H1 (cell line): ENCODE data around the gene PCDHB6. TPM values are rescaled to one million over a fixed set of nuclear protein-coding genes. Genes with fewer than 3 reads are reported as not detected.

ENCODE experiments used
- CTCF ChIA-PET: fragments of 300-600 bp; sonication (Branson Sonifier 250); formaldehyde crosslinking; loops from one replicate; lab custom pipeline; 2021; ENCODE audit not compliant: partially characterized antibody; lab: Charles Lee
- POLR2A ChIA-PET: fragments of 300-600 bp; sonication (Branson Sonifier 250); formaldehyde crosslinking; loops from one replicate; lab custom pipeline; 2021; ENCODE audit warnings: inconsistent platforms; ENCODE audit not compliant: partially characterized antibody; lab: Charles Lee
- DNase-seq, 2 experiments: peaks; one replicate each; pipeline versions ENCODE4 v3.0.0 to v3.0.0-alpha.2; 2010 to 2022; ENCODE audit warnings: low spot score in 2 of 2, low read depth in 1 of 2, mixed read lengths in 1 of 2
- FAIRE-seq: peaks from 2 replicates; lab custom pipeline; 2011; peaks lifted over from hg19 to GRCh38; lab: Jason Lieb, UNC
- H2AFZ ChIP-seq: 2 replicates; pipeline ENCODE4 v1.8.1; 2012; ENCODE audit warnings: low read length, inconsistent platforms
- H2AK5ac ChIP-seq: 2 replicates; pipeline ENCODE4 v1.6.1; 2013; ENCODE audit warnings: low read depth, low read length
- H2BK120ac ChIP-seq: replicated peaks from 2 replicates; pipeline ENCODE3; 2013; ENCODE audit warnings: low read depth, low read length, inconsistent platforms
- H2BK12ac ChIP-seq: 2 replicates; pipeline ENCODE4 v1.6.1; 2013; ENCODE audit warnings: low read depth, low read length
- H2BK15ac ChIP-seq: 2 replicates; pipeline ENCODE4 v1.6.1; 2013; ENCODE audit warnings: low read length
- H2BK20ac ChIP-seq: 2 replicates; pipeline ENCODE4 v1.6.1; 2013; ENCODE audit warnings: low read length
- H2BK5ac ChIP-seq: 2 replicates; pipeline ENCODE4 v1.6.1; 2013; ENCODE audit warnings: low read depth, low read length
- H3K14ac ChIP-seq: 2 replicates; pipeline ENCODE4 v1.6.1; 2013; ENCODE audit warnings: inconsistent platforms; ENCODE audit not compliant: insufficient read length
- H3K18ac ChIP-seq: 2 replicates; pipeline ENCODE4 v1.6.1; 2013; ENCODE audit warnings: low read length; ENCODE audit errors: extremely low read depth
- H3K23ac ChIP-seq: 2 replicates; pipeline ENCODE4 v1.6.1; 2013; ENCODE audit warnings: inconsistent platforms; ENCODE audit not compliant: insufficient read length
- H3K23me2 ChIP-seq: 2 replicates; pipeline ENCODE4 v1.6.1; 2013; ENCODE audit warnings: low read depth, low read length
- H3K27ac ChIP-seq: 2 replicates; pipeline ENCODE4 v1.6.1; 2011; ENCODE audit warnings: low read depth, low read length, inconsistent platforms
- H3K27me3 ChIP-seq, 4 experiments: replicated peaks in 1 of 4; 1 replicate in 1 of 4; 2 replicates in 3 of 4; pipeline versions ENCODE4 v1.6.1 to v1.8.1; 2011 to 2013; ENCODE audit warnings: low read length in 3 of 4, mild to moderate bottlenecking in 3 of 4, inconsistent platforms in 2 of 4, mixed read lengths in 2 of 4, moderate library complexity in 1 of 4; ENCODE audit not compliant: control insufficient read depth in 3 of 4, insufficient read depth in 3 of 4; ENCODE audit errors: extremely low read depth in 1 of 4
- H3K36me3 ChIP-seq, 4 experiments: 2 replicates each; pipeline versions ENCODE4 v1.6.1 to v1.8.1; 2011 to 2013; ENCODE audit warnings: mild to moderate bottlenecking in 4 of 4, low read length in 3 of 4, moderate library complexity in 2 of 4, control low read depth in 1 of 4, inconsistent platforms in 1 of 4; ENCODE audit not compliant: insufficient read depth in 4 of 4, control insufficient read depth in 2 of 4
- H3K4ac ChIP-seq: replicated peaks from 2 replicates; pipeline ENCODE3; 2013; ENCODE audit warnings: low read length, low read depth, mixed read lengths, inconsistent platforms; ENCODE audit not compliant: insufficient read length
- H3K4me1 ChIP-seq, 4 experiments: replicated peaks in 1 of 4; 1 replicate in 1 of 4; 2 replicates in 3 of 4; pipeline versions ENCODE4 v1.6.1 to v1.8.1; 2011 to 2013; ENCODE audit warnings: low read length in 3 of 4, inconsistent platforms in 2 of 4, mixed read lengths in 1 of 4; ENCODE audit not compliant: insufficient read depth in 4 of 4, control insufficient read depth in 3 of 4
- H3K4me2 ChIP-seq, 2 experiments: 2 replicates each; pipeline versions ENCODE4 v1.6.1 to v1.8.1; 2011 to 2013; ENCODE audit warnings: low read depth in 2 of 2, low read length in 2 of 2, control low read depth in 1 of 2, inconsistent platforms in 1 of 2, mild to moderate bottlenecking in 1 of 2; ENCODE audit not compliant: insufficient read depth in 1 of 2
- H3K4me3 ChIP-seq, 4 experiments: fragments of 200-600, 300-600 bp in 1 of 4; sonication (generic), shearing (Covaris generic), sonication (Bioruptor Twin) in 1 of 4; 2 replicates each; pipeline versions ENCODE4 v1.5.1 to v1.8.1; 2011 to 2016; ENCODE audit warnings: low read length in 4 of 4, low read depth in 3 of 4, control low read depth in 2 of 4, inconsistent platforms in 2 of 4, mild to moderate bottlenecking in 2 of 4, mixed read lengths in 1 of 4, moderate library complexity in 1 of 4; ENCODE audit not compliant: insufficient read depth in 2 of 4; ENCODE audit errors: extremely low read depth in 1 of 4
- H3K56ac ChIP-seq: replicated peaks from 2 replicates; pipeline ENCODE3; 2013; ENCODE audit warnings: low read depth, mild to moderate bottlenecking, mixed read lengths, low read length, inconsistent platforms; ENCODE audit not compliant: insufficient read length
- H3K79me1 ChIP-seq: 2 replicates; pipeline ENCODE4 v1.6.1; 2013; ENCODE audit warnings: low read depth, low read length, control low read depth
- H3K79me2 ChIP-seq, 2 experiments: 2 replicates each; pipeline versions ENCODE4 v1.6.1 to v1.8.1; 2012 to 2013; ENCODE audit warnings: low read length in 2 of 2, mild to moderate bottlenecking in 2 of 2, inconsistent platforms in 1 of 2; ENCODE audit not compliant: insufficient read depth in 2 of 2, control insufficient read depth in 1 of 2
- H3K9ac ChIP-seq, 4 experiments: replicated peaks in 1 of 4; 1 replicate in 1 of 4; 2 replicates in 3 of 4; pipeline versions ENCODE4 v1.6.1 to v1.8.1; 2011 to 2013; ENCODE audit warnings: low read depth in 3 of 4, low read length in 3 of 4, control low read depth in 2 of 4, mild to moderate bottlenecking in 2 of 4, moderate library complexity in 2 of 4, inconsistent platforms in 1 of 4; ENCODE audit errors: extremely low read depth in 1 of 4
- H3K9me3 ChIP-seq, 2 experiments: 2 replicates each; pipeline versions ENCODE4 v1.6.1 to v1.8.1; 2012 to 2013; ENCODE audit warnings: mild to moderate bottlenecking in 2 of 2, moderate library complexity in 2 of 2, control low read depth in 1 of 2, inconsistent platforms in 1 of 2, low read depth in 1 of 2, low read length in 1 of 2, mixed read lengths in 1 of 2; ENCODE audit not compliant: insufficient read depth in 2 of 2
- H4K20me1 ChIP-seq, 2 experiments: replicated peaks in 1 of 2; 2 replicates each; pipeline versions ENCODE3 to v1.8.1; 2011 to 2013; ENCODE audit warnings: inconsistent platforms in 2 of 2, low read length in 2 of 2, mild to moderate bottlenecking in 1 of 2; ENCODE audit not compliant: insufficient read depth in 2 of 2, control insufficient read depth in 1 of 2
- H4K5ac ChIP-seq: 2 replicates; pipeline ENCODE4 v1.6.1; 2013; ENCODE audit warnings: low read length, low read depth, mixed read lengths, inconsistent platforms; ENCODE audit not compliant: insufficient read length
- H4K8ac ChIP-seq: 2 replicates; pipeline ENCODE4 v1.8.0; 2013; ENCODE audit warnings: mild to moderate bottlenecking, moderate library complexity, low read length, inconsistent platforms; ENCODE audit not compliant: insufficient read depth; ENCODE audit errors: extremely low read depth
- H4K91ac ChIP-seq: replicated peaks from 2 replicates; pipeline ENCODE3; 2013; ENCODE audit warnings: low read length, mixed read lengths, inconsistent platforms; ENCODE audit not compliant: insufficient read length
- ASH2L ChIP-seq: fragments of 200-600, 300-600 bp; sonication (generic); IDR thresholded peaks from one replicate; pipeline ENCODE4 v1.7.1; 2017; ENCODE audit warnings: low read length
- CHD2 ChIP-seq: IDR thresholded peaks from 2 replicates; pipeline ENCODE4 v1.6.1; 2012; ENCODE audit warnings: low read length, improper control_type of control experiment
- EP300 ChIP-seq, 2 experiments: IDR thresholded peaks; 1 replicate in 1 of 2; 2 replicates in 1 of 2; pipeline ENCODE4 v1.6.1; 2011 to 2012; ENCODE audit warnings: low read depth in 2 of 2, low read length in 2 of 2, mild to moderate bottlenecking in 2 of 2, borderline replicate concordance in 1 of 2, inconsistent platforms in 1 of 2, moderate library complexity in 1 of 2
- JUN ChIP-seq: IDR thresholded peaks from 2 replicates; pipeline ENCODE4 v1.6.1; 2011; ENCODE audit warnings: low read depth, mild to moderate bottlenecking, improper control_type of control experiment, low read length
- KDM5A ChIP-seq: fragments of 200-600 bp; IDR thresholded peaks from 2 replicates; pipeline ENCODE4 v1.7.1; 2012; ENCODE audit warnings: mild to moderate bottlenecking, low read length, inconsistent platforms, mixed read lengths
- SIN3A ChIP-seq, 2 experiments: IDR thresholded peaks in 1 of 2; conservative IDR thresholded peaks in 1 of 2; 2 replicates each; pipeline ENCODE4 v1.6.1; 2011 to 2012; ENCODE audit warnings: low read length in 2 of 2, improper control_type of control experiment in 1 of 2, low read depth in 1 of 2, mild to moderate bottlenecking in 1 of 2
- SIRT6 ChIP-seq: IDR thresholded peaks from one replicate; pipeline ENCODE4 v1.7.1; 2012; ENCODE audit warnings: low read length, inconsistent platforms
- SP1 ChIP-seq: IDR thresholded peaks from 2 replicates; pipeline ENCODE4 v1.6.1; 2011; ENCODE audit warnings: low read depth, low read length
- SP2 ChIP-seq: IDR thresholded peaks from 2 replicates; pipeline ENCODE4 v1.6.1; 2012; ENCODE audit warnings: mild to moderate bottlenecking, low read length, inconsistent platforms
- TEAD4 ChIP-seq: IDR thresholded peaks from 2 replicates; pipeline ENCODE4 v1.6.1; 2012; ENCODE audit warnings: low read depth, low read length, inconsistent platforms, mixed read lengths
- WGBS, 2 experiments: shearing (Covaris generic) in 1 of 2; methylation state at CpG; one replicate each; pipeline versions ENCODE4 v1.1.6 to v1.1.7; 2013 to 2015; ENCODE audit warnings: low lambda C conversion rate in 2 of 2, mixed read lengths in 2 of 2, inconsistent platforms in 1 of 2, low coverage in 1 of 2, missing lambda C conversion rate in 1 of 2; ENCODE audit not compliant: insufficient replicate concordance in 2 of 2, insufficient coverage in 1 of 2, insufficient read length in 1 of 2; ENCODE audit errors: extremely low coverage in 1 of 2, missing lambda C conversion rate in 1 of 2; 5-methylcytosine and 5-hydroxymethylcytosine counted together
- polyA plus RNA-seq, 7 experiments: library from polyadenylated mRNA; depleted of rRNA in 3 of 7; stranded (reverse) in 5 of 7; unstranded in 2 of 7; fragments of >200 nt in 5 of 7; fragments of 200-250 nt in 2 of 7; gene quantifications; 1 replicate in 5 of 7; 2 replicates in 1 of 7; 4 replicates in 1 of 7; pipeline versions ENCODE4 v1.2.1 to v1.2.3, GENCODE V29; 2011 to 2013; ENCODE audit warnings: missing spikeins in 2 of 7, mixed read lengths in 2 of 7
- total RNA-seq: library from RNA; stranded (reverse); fragmentation: NEBNext Ultra II Directional; extraction: Animal tissue kit (Norgen Biotek cat#: 25700); gene quantifications from 2 replicates; pipeline ENCODE4 v1.2.1, GENCODE V29; 2021
- TF ChIP-seq, protein P1 (sequence below), 3 experiments: IDR thresholded peaks; 1 replicate in 2 of 3; 2 replicates in 1 of 3; pipeline versions ENCODE4 v1.5.1 to v1.6.1; 2011; ENCODE audit warnings: low read length in 3 of 3, mild to moderate bottlenecking in 3 of 3, inconsistent platforms in 2 of 3, low read depth in 1 of 3, moderate library complexity in 1 of 3; ENCODE audit not compliant: insufficient read depth in 1 of 3; ENCODE audit errors: control extremely low read depth in 1 of 3

PCDHB6 gene
- total and polyA plus RNA-seq, 2 of the 8 experiments (the other 6 are each of a cell fraction or from before 2014, with no cell fraction given), result 0.28 to 0.29 TPM

DNA sequence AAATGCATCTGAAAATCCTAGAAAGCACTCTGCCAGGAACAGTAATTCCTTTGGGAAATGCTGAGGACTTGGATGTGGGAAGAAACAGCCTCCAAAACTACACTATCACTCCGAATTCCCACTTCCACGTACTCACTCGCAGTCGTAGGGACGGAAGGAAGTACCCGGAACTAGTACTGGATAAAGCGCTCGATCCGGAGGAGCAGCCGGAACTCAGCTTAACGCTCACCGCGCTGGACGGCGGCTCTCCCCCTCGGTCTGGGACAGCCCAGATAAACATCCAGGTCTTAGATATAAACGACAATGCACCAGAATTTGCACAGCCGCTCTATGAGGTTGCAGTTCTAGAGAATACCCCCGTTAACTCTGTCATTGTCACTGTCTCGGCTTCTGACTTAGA is 48.8 kb upstream of the PCDHB6 start:
- TF ChIP-seq ASH2L (no peak), KDM5A (no peak), SP1 (no peak), SIRT6 (no peak), TEAD4 (no peak), JUN (no peak), SP2 (no peak), CHD2 (no peak), SIN3A (conservative IDR thresholded peaks at IDR 0.05 in 1 of 2, IDR thresholded peaks at IDR 0.05 in 1 of 2; ENCODE audit: low read depth in 1 of 2, low read length in 2 of 2) (no peak), EP300 (IDR thresholded peaks at IDR 0.05; ENCODE audit: borderline replicate concordance in 1 of 2, low read depth in 2 of 2, low read length in 2 of 2) (no peak)
- TF ChIP-seq, protein P1, sequence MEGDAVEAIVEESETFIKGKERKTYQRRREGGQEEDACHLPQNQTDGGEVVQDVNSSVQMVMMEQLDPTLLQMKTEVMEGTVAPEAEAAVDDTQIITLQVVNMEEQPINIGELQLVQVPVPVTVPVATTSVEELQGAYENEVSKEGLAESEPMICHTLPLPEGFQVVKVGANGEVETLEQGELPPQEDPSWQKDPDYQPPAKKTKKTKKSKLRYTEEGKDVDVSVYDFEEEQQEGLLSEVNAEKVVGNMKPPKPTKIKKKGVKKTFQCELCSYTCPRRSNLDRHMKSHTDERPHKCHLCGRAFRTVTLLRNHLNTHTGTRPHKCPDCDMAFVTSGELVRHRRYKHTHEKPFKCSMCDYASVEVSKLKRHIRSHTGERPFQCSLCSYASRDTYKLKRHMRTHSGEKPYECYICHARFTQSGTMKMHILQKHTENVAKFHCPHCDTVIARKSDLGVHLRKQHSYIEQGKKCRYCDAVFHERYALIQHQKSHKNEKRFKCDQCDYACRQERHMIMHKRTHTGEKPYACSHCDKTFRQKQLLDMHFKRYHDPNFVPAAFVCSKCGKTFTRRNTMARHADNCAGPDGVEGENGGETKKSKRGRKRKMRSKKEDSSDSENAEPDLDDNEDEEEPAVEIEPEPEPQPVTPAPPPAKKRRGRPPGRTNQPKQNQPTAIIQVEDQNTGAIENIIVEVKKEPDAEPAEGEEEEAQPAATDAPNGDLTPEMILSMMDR (IDR thresholded peaks at IDR 0.05; ENCODE audit: control extremely low read depth in 1 of 3, insufficient read depth in 1 of 3, low read depth in 1 of 3, low read length in 3 of 3), result no peak
- Histone ChIP-seq H3K14ac (no peak overlapping the region), H3K18ac (no peak overlapping the region), H3K23me2 (no peaks in the 10 kb centered on the region), H3K36me3 (peaks cover 0 to 21% (median 3%) of the 10 kb centered on the region in 4 experiments; a peak in 3 of 8 replicates), H2AK5ac (no peak overlapping the region), H3K79me2 (peaks cover 0 to 10% of the 10 kb centered on the region in 2 experiments; a peak in 2 of 4 replicates), H3K9me3 (peaks cover 0 to 3% of the 10 kb centered on the region in 2 experiments; a peak in 1 of 4 replicates), H2BK20ac (no peak overlapping the region), H3K4me2 (peak overlapping the region in 1 of 2 experiments; percentile 56; a peak in 1 of 4 replicates), H4K8ac (peak overlapping the region; percentile 57; the same call in 1 of the 2 replicates), H2AFZ (no peak overlapping the region), H3K27me3 (no peaks in the 10 kb centered on the region), H2BK5ac (no peak overlapping the region; the same call in 1 of the 2 replicates), H4K5ac (no peak overlapping the region), H3K9ac (peak overlapping the region in 1 of 4 experiments; percentile 33; a peak in 2 of 7 replicates), H3K79me1 (no peaks in the 10 kb centered on the region), H2BK12ac (no peak overlapping the region), H2BK120ac (no peak overlapping the region), H3K4me3 (peak overlapping the region in 2 of 4 experiments; percentile 32 to 39; a peak in 2 of 8 replicates), H3K4ac (no peak overlapping the region), H4K91ac (no peak overlapping the region), H3K27ac (no peak overlapping the region), H3K56ac (no peak overlapping the region), H3K23ac (no peak overlapping the region), H2BK15ac (no peak overlapping the region), H4K20me1 (no peaks in the 10 kb centered on the region), H3K4me1 (no peaks in the 10 kb centered on the region; a peak in 2 of 7 replicates)
- POLR2A ChIA-PET, result interaction anchor here (0.7 to 1.5 kb wide), 4 partner anchors 9 to 25 kb away, joined by 3 to 4 read pairs (median 4); partner anchors contain the start of gene PCDHB4
- DNase-seq (no peak), FAIRE-seq (no peak)
- CTCF ChIA-PET, result interaction anchor here (0.7 to 1.6 kb wide), 16 partner anchors 8 to 463 kb away, joined by 3 to 15 read pairs (median 4); partner anchors contain the start of genes PCDHB16, PCDHB4, PCDHB5 and PCDHB6
- 87% methylated on average over 20 of the region's 20 CpGs; no CpG with 5 or more reads in 1 of the 2 experiments for WGBS, 2 experiments
